Measurements from ENCODE around the gene CEP126.

DNA sequence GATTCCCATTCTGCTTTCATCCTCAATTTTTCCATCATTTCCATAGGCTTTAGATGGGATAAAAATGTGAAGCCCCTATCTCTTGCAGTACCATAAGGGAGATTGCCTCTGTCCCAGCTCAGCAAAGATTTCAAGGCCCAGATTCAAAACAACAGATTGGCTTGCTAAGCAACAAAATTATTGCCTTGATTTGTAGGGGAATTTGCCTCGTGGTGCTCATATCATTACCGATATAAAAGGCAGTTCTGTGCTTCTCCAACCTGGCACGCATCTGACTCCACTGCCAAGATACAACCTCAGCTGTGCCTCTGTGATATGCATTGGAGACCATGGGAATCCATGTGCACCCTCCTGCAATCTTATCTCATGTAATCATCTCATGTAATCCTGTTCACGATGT, 25.0 kb upstream of the CEP126 start:
- TF ChIP-seq, protein P1, sequence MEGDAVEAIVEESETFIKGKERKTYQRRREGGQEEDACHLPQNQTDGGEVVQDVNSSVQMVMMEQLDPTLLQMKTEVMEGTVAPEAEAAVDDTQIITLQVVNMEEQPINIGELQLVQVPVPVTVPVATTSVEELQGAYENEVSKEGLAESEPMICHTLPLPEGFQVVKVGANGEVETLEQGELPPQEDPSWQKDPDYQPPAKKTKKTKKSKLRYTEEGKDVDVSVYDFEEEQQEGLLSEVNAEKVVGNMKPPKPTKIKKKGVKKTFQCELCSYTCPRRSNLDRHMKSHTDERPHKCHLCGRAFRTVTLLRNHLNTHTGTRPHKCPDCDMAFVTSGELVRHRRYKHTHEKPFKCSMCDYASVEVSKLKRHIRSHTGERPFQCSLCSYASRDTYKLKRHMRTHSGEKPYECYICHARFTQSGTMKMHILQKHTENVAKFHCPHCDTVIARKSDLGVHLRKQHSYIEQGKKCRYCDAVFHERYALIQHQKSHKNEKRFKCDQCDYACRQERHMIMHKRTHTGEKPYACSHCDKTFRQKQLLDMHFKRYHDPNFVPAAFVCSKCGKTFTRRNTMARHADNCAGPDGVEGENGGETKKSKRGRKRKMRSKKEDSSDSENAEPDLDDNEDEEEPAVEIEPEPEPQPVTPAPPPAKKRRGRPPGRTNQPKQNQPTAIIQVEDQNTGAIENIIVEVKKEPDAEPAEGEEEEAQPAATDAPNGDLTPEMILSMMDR (IDR thresholded peaks at IDR 0.05) = no peak
- no peak for TF ChIP-seq POLR2A (IDR thresholded peaks at IDR 0.05)

Data from uterus (tissue), 2 donors.